NCI-H128 (cell line): ENCODE measurements around the gene CCDC85A.

Source experiments
- DNase-seq: peaks from one replicate; lab custom pipeline; 2025; ENCODE audit not compliant: unreplicated experiment; lab: John Stamatoyannopoulos, UW

Gene CCDC85A

DNA sequence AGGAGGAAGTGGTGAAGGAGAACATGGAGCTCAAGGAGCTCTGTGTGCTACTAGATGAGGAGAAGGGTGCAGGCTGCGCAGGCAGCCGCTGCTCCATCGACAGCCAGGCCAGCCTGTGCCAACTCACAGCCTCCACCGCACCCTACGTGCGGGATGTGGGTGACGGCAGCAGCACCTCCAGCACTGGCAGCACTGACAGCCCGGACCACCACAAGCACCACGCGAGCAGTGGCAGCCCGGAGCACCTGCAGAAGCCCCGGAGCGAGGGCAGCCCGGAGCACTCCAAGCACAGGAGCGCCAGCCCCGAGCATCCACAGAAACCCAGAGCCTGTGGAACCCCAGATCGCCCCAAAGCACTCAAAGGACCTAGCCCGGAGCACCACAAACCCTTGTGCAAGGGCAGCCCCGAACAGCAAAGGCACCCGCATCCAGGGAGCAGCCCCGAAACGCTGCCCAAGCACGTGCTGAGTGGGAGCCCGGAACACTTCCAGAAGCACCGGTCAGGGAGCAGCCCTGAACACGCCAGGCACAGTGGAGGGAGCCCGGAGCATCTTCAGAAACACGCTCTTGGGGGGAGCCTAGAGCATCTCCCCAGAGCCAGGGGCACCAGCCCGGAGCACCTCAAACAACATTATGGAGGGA is 9.0 kb downstream of the CCDC85A start:
- no peak for DNase-seq

DNA sequence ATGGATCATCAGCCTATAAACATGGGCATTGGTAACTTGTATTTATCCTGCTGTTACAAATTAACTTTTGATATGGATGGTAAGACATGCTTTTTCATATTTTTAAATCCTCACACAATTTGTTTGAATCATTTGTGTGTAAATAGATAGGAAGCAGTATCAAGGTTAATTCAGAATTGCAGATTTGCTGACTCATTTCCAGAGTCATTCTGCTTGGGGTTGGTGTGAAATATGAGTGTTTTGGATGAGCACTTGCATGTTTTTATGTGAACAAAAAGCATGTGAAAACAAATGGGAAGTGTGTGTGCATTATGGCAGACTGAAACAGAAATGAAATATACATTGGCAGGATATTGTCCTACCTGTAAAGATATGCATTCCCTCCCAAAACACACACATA is 11.8 kb downstream of the CCDC85A start:
- no peak for DNase-seq

GRCh38 chr2:56197816-56198215 is 14.0 kb downstream of the CCDC85A start:
- peak; percentile 19 for DNase-seq

- no peak for DNase-seq
These were observed 15.1 kb downstream of the CCDC85A start for GRCh38 chr2:56198936-56199335.

GRCh38 chr2:56199492-56199891 is 15.7 kb downstream of the CCDC85A start:
- no peak for DNase-seq

DNA sequence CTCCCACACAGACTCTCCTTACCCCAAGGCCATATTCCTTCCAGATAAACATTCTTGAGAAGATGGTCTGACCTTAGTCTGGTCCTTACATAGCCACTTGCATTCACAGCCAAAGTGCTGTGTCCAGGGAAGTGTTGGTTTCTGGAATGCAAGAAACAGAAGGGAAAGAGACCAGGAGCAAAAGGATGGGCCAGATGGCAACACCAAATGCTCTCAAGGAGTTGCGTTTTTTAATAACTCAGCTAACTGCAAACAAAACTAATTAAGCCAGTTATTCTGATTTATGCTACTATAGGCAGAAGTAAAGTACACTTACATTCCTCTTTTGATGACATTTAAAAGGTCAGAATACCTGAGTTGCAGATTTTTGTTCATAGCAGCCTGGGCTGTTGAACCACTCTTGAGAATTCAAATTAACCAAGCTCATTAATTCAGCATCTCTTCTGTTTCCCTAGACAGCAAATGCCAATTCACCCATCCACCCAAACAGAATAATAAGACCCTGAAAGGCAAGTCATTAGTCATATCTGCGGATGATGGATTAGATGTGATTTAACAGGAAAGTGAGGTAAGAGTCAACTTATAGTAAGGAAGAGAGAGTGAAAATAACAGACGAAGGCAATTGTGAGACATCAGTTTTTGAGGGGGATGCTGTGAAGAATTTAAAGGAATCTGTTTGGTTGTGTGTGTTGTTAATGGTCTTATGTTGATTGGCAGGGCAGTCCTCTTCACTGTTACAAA is 18.8 kb downstream of the CCDC85A start:
- DNase-seq = no peak

GRCh38 chr2:56204556-56204955 is 20.8 kb downstream of the CCDC85A start:
- no peak for DNase-seq

DNA sequence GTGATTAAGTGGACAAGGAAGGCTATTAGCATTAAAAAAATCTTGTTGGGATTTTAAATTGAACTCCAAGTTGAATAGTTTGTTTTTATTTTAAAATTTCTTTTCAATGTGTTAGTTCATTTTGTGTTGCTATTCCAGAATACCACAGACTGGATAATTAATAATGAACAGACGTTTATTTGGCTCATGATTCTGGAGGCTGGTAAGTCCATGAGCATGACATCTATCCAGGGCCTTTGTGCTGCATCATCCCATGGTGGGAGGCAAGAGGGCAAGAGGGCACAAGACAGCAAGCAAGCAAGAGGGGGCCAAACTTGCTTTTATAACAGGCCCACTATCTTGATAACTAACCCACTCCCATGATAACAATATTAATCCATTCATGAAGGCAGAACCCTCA is 22.5 kb downstream of the CCDC85A start:
- no peak for DNase-seq

GRCh38 chr2:56207760-56208159 is 24.0 kb downstream of the CCDC85A start:
- no peak for DNase-seq

DNA sequence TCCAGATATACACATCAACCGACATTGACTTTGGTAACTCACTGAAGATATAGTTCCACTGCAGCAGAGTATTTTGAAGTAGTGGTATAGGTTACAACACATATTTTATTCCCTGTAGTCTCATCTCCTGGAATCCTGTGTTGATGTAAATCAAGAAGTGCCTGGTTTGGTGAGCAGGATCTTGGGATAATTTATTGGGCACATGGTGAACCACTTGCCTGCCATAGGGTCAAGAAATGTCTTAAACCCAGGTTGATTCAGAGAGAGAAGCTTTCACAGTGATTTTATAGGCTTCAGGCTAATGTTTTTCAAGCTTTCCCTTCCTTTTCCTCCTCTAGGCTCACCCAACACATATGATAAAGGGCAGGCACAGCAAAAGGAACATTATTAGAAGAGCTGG is 24.6 kb downstream of the CCDC85A start:
- no peak for DNase-seq

DNA sequence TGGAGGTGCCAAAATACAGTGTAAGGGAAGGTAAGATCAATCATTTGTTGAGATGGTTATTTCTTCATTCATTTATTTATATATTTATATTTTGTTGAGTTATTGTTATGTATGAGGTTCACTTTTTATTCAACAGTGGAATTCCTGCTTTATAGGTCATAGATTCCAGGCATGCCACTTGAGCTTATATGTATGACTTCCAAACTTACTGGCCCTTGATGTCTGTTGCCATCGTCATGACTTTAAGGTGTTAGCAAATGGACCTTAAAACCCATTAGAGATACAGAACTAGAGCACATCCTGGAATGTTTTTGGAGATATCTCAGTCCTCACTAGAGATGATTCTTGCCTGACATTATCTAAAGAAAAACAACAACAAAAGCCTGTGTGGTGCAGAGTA is 25.9 kb downstream of the CCDC85A start:
- no peak for DNase-seq

DNA sequence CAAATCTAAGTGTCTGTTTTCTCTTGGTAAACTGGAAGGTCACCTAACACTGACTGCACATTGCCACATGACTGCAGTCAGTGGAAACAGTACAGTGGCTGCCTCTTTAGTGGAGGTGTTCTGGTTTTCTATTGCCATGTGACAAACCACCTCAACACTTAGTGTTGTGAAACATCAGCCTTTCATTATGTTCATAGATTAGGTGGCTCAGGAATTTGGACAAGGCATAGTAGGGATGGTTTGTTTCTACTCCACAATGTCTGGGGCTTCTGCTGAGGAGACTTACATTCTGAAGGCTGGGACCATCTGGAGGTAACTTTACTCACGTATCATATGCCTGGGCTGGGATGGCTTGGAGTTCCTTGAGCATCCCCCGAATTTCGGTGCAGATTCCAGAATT is 26.5 kb downstream of the CCDC85A start:
- DNase-seq = no peak

- no peak for DNase-seq
These were observed 27.3 kb downstream of the CCDC85A start for GRCh38 chr2:56211048-56211447.

DNA sequence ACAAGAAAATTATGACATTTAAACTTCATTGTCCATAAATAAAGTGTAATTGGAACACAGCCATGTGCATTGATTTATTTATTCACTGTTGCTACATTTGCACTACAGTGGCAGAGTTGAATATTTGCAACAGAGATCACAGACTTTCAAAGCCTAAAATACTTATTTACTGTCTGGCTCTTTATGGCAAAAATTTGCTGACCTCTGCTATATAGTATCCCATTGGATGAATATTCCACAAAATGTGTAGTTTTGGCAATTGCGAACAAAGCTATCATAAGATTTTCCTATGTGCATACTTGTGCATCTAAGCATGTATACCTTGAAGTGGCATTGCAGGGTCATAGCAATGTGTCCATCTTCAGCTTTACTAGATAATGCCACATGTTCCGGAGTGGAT is 32.1 kb downstream of the CCDC85A start:
- no peak for DNase-seq

GRCh38 chr2:56217106-56217505 is 33.3 kb downstream of the CCDC85A start:
- DNase-seq = no peak

DNA sequence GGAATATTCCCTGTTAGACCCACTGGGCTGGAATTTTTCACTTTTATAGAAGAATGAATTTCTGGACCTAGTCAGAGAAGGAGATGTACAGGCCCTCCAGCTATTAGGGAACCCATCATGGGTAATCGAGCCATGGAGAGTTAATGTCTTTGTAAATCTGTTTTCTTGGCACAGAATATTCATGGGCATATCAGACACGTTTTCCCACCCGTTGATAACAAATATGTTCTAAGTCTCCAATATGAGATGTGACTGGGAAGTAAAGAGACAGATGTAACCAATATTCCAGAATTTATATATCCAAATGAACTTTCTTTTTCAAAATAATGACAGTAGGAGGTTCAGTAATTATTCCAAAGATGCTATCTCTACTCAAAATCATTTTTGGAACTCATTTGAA is 38.7 kb downstream of the CCDC85A start:
- no peak for DNase-seq

GRCh38 chr2:56224316-56224715 is 40.5 kb downstream of the CCDC85A start:
- no peak for DNase-seq

GRCh38 chr2:56227811-56228210 is 44.0 kb downstream of the CCDC85A start:
- no peak for DNase-seq

- DNase-seq = no peak
These were observed 45.7 kb downstream of the CCDC85A start for GRCh38 chr2:56229397-56230060.

DNA sequence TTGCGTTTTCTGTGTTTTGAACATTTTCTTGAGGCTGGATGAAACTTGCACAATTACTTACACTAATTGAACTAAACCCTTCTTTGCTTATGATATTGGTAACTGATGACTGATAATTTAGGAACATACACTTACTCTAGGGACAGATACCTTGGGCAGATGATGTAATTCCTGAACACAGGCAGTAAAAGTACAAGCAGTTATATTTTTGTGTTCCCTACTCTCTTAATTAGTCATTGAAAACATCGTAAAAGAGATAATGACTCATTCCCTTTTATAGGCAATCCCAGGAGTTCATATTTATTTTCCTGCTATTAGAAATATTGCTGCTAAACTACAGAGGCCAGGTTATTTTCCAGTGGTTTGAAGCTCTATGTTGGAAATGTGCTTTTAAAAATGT is 46.4 kb downstream of the CCDC85A start:
- DNase-seq = no peak

DNA sequence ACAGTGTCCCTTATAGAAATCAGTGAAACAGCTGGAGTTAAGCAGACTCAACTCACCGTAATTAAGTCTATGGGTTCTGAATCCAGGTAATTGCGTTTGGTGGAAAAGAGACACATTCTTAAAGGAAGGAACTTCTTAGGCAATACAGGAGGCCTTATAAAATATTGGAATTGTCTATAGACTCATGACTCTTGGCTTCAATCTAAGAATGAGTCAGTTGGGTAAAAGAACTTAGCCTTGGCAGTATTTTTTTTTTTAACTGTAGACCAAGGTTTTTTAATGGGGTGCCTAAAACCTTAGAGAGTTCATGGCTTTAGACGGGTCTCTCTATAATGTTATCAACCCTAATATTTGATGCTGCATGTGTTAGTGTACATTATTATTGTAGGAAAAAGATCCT is 47.6 kb downstream of the CCDC85A start:
- no peak for DNase-seq

- DNase-seq = no peak
These were observed 49.1 kb downstream of the CCDC85A start for GRCh38 chr2:56232912-56233311.
